Prostate gland (tissue), 2 donors: Measurements from ENCODE around the gene PPFIA1.
"Not testable (repeated sequence)": the region's sequence is repeated elsewhere in the genome, so short reads cannot be mapped to it uniquely, and the experiment has no call there.

Experiments used
- CTCF ChIP-seq, 4 experiments: fragments of 200-600 bp in 2 of 4; fragments of 450-650 bp in 2 of 4; sonication (generic) in 2 of 4; IDR thresholded peaks; 1 replicate in 3 of 4; 2 replicates in 1 of 4; pipeline ENCODE4 v1.5.1; 2016 to 2019; ENCODE audit warnings: antibody characterized with exemption in 4 of 4, mild to moderate bottlenecking in 2 of 4, moderate library complexity in 2 of 4
- POLR2A ChIP-seq: fragments of 450-650 bp; IDR thresholded peaks from one replicate; pipeline ENCODE4 v1.6.1; 2016; ENCODE audit warnings: antibody characterized with exemption, mild to moderate bottlenecking
- POLR2AphosphoS5 ChIP-seq: sonication (generic); formaldehyde crosslinking; IDR thresholded peaks from one replicate; pipeline ENCODE4 v1.6.1; 2017; ENCODE audit warnings: antibody characterized with exemption

GRCh38 chr11:70390882-70391281 lies 120.4 kb downstream of the PPFIA1 start:
- TF ChIP-seq CTCF (IDR thresholded peaks at IDR 0.05); POLR2AphosphoS5; POLR2A: not testable (repeated sequence)
